Activated naive CD8-positive, alpha-beta T cell (primary cell): ENCODE results near the gene PATE3.

Experiments
- H3K27ac Mint-ChIP-seq: one replicate; pipeline ENCODE4 v1.8.0; 2021; ENCODE audit warnings: mixed read lengths
- H3K27me3 Mint-ChIP-seq: one replicate; pipeline ENCODE4 v1.8.0; 2021; ENCODE audit warnings: mixed read lengths
- H3K36me3 Mint-ChIP-seq: one replicate; pipeline ENCODE4 v1.8.0; 2021; ENCODE audit warnings: mixed read lengths
- H3K4me1 Mint-ChIP-seq: one replicate; pipeline ENCODE4 v1.8.0; 2021; ENCODE audit warnings: low read depth, mixed read lengths
- H3K4me3 Mint-ChIP-seq: one replicate; pipeline ENCODE4 v1.8.0; 2021; ENCODE audit warnings: mild to moderate bottlenecking, mixed read lengths
- H3K9me3 Mint-ChIP-seq: one replicate; pipeline ENCODE4 v1.8.0; 2021; ENCODE audit warnings: low read depth, mixed read lengths

PATE3 gene

GRCh38 chr11:125784678-125785077, 3.2 kb upstream of the PATE3 start:
- Mint-ChIP-seq H3K4me3 (no peak overlapping the region), H3K9me3 (no peaks in the 10 kb centered on the region), H3K4me1 (no peaks in the 10 kb centered on the region), H3K27ac (no peak overlapping the region), H3K36me3 (no peaks in the 10 kb centered on the region), H3K27me3 (peaks cover 8% of the 10 kb centered on the region)

- Mint-ChIP-seq H3K27me3 (peaks cover 7% of the 10 kb centered on the region), H3K9me3 (peaks cover 10% of the 10 kb centered on the region), H3K4me1 (no peaks in the 10 kb centered on the region), H3K27ac (no peak overlapping the region), H3K36me3 (no peaks in the 10 kb centered on the region), H3K4me3 (no peak overlapping the region)
These were observed 2.9 kb downstream of the PATE3 start for GRCh38 chr11:125790825-125791224.

GRCh38 chr11:125797641-125798040, 9.7 kb downstream of the PATE3 start:
- Mint-ChIP-seq H3K4me1 (no peaks in the 10 kb centered on the region), H3K4me3 (no peak overlapping the region), H3K27ac (no peak overlapping the region), H3K36me3 (peaks cover 4% of the 10 kb centered on the region), H3K27me3 (peaks cover 17% of the 10 kb centered on the region), H3K9me3 (peaks cover 47% of the 10 kb centered on the region)

GRCh38 chr11:125799808-125800207, 11.9 kb downstream of the PATE3 start:
- Mint-ChIP-seq H3K36me3 (peaks cover 4% of the 10 kb centered on the region), H3K4me3 (no peak overlapping the region), H3K27ac (no peak overlapping the region), H3K27me3 (peaks cover 15% of the 10 kb centered on the region), H3K9me3 (peaks cover 48% of the 10 kb centered on the region), H3K4me1 (no peaks in the 10 kb centered on the region)

GRCh38 chr11:125802387-125802786, 14.5 kb downstream of the PATE3 start:
- H3K27ac Mint-ChIP-seq, result no peak overlapping the region
- no peaks in the 10 kb centered on the region for H3K4me1 Mint-ChIP-seq
- peaks cover 39% of the 10 kb centered on the region for H3K9me3 Mint-ChIP-seq
- peaks cover 13% of the 10 kb centered on the region for H3K27me3 Mint-ChIP-seq
- H3K36me3 Mint-ChIP-seq, result peaks cover 4% of the 10 kb centered on the region
- no peak overlapping the region for H3K4me3 Mint-ChIP-seq

- H3K4me3 Mint-ChIP-seq, result no peak overlapping the region
- no peaks in the 10 kb centered on the region for H3K4me1 Mint-ChIP-seq
- no peak overlapping the region for H3K27ac Mint-ChIP-seq
- H3K27me3 Mint-ChIP-seq, result peaks cover 2% of the 10 kb centered on the region
- peaks cover 21% of the 10 kb centered on the region for H3K9me3 Mint-ChIP-seq
- no peaks in the 10 kb centered on the region for H3K36me3 Mint-ChIP-seq
These were observed 20.0 kb downstream of the PATE3 start for GRCh38 chr11:125807909-125808308.

GRCh38 chr11:125833016-125833415, 45.1 kb downstream of the PATE3 start, which contains the start of gene PATE4:
Gene PATE4, plus strand, starts transcription at chr11:125833316. Its CDS starts 44 bp downstream, at chr11:125833360.
- Mint-ChIP-seq H3K4me1 (no peaks in the 10 kb centered on the region), H3K27ac (no peak within 1 kb of the TSS), H3K9me3 (peaks cover 4% of the 10 kb centered on the region), H3K36me3 (no peaks in the 10 kb centered on the region), H3K27me3 (peaks cover 14% of the 10 kb centered on the region), H3K4me3 (no peak within 1 kb of the TSS)

GRCh38 chr11:125835748-125836147, 47.8 kb downstream of the PATE3 start:
- Mint-ChIP-seq H3K9me3 (peaks cover 4% of the 10 kb centered on the region), H3K27me3 (peaks cover 16% of the 10 kb centered on the region), H3K27ac (no peak overlapping the region), H3K4me3 (no peak overlapping the region), H3K36me3 (no peaks in the 10 kb centered on the region), H3K4me1 (no peaks in the 10 kb centered on the region)
